Liver (tissue), 3 donors: ENCODE measurements around the gene NPR2.

Source experiments
- CTCF ChIP-seq: fragments of 150-350 bp; IDR thresholded peaks from 2 replicates; pipeline ENCODE4 v1.5.1; 2017; ENCODE audit warnings: improper control_type of control experiment, low read depth, low read length; ENCODE audit not compliant: missing input control
- JUND ChIP-seq, 2 donors: IDR thresholded peaks; 2 replicates each; pipeline ENCODE4 v1.6.1; 2016; ENCODE audit warnings: antibody characterized with exemption in 2 of 2
- REST ChIP-seq: IDR thresholded peaks from 2 replicates; pipeline ENCODE4 v1.6.1; 2016; ENCODE audit warnings: antibody characterized with exemption, mild to moderate bottlenecking
- SP1 ChIP-seq: IDR thresholded peaks from 2 replicates; pipeline ENCODE4 v1.6.1; 2018; ENCODE audit warnings: antibody characterized with exemption, mild to moderate bottlenecking
- donor health status: healthy.
- donor health status: healthy.

- no peak for TF ChIP-seq JUND (IDR thresholded peaks at IDR 0.05)
- no peak for TF ChIP-seq CTCF
- no peak for TF ChIP-seq REST
- TF ChIP-seq SP1, result no peak
Measured at GRCh38 chr9:35847792-35848572, 56.6 kb downstream of the NPR2 start.
